COLO829 (cell line): ENCODE measurements around the gene MYO1C.
"Not testable (repeated sequence)": the region's sequence is repeated elsewhere in the genome, so short reads cannot be mapped to it uniquely, and the experiment has no call there.

Experiments
- DNase-seq: peaks from one replicate; pipeline ENCODE4 v3.0.0; 2012; ENCODE audit warnings: low spot score

Gene MYO1C

GRCh38 chr17:1509290-1509881 lies 16.9 kb upstream of the MYO1C start:
- no peak for DNase-seq

GRCh38 chr17:1508709-1509108 lies 16.2 kb upstream of the MYO1C start:
- not testable (repeated sequence) for DNase-seq

DNA sequence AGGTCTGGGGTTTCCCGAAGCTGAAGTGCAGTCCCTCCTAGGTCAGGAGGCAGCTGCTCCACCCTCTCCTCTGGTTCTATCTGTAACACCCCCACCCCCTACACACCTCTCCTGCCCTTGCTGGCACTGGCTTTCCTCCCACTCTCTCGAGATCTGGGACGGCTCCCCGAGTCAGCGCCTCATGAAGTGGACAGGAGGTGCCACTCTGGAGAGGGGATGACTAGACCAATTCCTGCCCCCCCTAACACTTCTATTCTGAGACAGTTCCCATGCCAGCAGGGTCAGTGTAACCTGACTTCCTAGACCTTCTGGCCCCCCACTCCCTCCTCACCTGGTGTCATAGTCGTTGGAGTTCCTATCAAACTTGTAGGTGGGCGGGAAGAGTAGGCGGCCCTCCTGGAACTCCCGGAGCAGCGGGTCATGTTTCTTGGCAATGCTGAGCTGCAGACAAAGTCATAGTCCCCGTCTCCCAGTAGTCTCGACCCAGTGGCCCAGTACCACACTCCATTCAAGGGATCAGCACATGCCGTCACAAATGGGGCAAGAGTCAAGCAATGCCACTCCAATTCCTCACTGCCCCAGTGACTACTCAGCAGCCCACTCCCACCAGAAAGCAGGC lies 14.3 kb upstream of the MYO1C start:
- no peak for DNase-seq

- no peak for DNase-seq
Measured at GRCh38 chr17:1505586-1505985, 13.1 kb upstream of the MYO1C start.

GRCh38 chr17:1504866-1505265 lies 12.4 kb upstream of the MYO1C start:
- DNase-seq: no peak

GRCh38 chr17:1503699-1504098 lies 11.2 kb upstream of the MYO1C start:
- DNase-seq: no peak

DNA sequence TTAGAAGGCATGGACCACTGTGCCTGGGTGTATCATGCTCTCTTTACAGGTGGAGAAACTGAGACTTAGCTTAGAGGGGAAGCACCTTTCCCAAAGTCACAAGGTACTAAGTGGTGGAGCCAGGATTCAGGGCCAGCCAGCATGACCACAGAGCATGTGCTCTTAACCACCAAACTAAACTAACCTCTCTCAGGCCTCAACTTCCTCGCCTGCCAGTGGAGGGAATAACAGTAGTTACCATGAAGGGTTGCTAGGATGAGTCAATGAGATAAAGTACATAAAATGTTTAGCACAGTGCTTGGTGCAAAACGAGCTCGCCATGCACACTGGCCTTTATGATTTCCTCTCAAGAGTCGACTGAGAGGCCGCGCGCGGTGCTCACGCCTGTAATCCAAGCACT lies 6.4 kb upstream of the MYO1C start:
- no peak for DNase-seq

- no peak for DNase-seq
Measured at GRCh38 chr17:1498233-1498632, 5.7 kb upstream of the MYO1C start.

- DNase-seq: no peak
Measured at GRCh38 chr17:1497831-1498230, 5.3 kb upstream of the MYO1C start.

DNA sequence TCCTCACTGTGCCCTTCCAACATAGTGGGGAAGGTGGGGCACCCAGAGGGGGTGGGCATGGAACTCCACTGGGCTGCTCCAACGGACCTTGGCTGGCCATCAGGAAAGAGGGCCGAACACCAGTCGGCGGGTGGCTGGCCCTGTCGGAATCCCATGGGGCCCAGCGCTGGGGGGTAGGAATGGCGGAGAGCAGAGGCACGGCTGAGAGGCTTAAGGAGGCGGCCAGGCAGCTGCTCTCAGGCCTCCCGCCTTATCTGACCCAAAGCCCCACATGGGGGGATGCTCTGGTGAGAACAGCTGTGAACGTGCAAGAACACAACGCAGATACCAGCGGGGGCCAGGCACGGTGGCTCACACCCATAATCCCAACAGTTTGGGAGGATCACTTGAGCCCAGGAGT lies 4.4 kb upstream of the MYO1C start:
- no peak for DNase-seq

- no peak for DNase-seq
Measured at GRCh38 chr17:1495265-1495989, 2.9 kb upstream of the MYO1C start.

DNA sequence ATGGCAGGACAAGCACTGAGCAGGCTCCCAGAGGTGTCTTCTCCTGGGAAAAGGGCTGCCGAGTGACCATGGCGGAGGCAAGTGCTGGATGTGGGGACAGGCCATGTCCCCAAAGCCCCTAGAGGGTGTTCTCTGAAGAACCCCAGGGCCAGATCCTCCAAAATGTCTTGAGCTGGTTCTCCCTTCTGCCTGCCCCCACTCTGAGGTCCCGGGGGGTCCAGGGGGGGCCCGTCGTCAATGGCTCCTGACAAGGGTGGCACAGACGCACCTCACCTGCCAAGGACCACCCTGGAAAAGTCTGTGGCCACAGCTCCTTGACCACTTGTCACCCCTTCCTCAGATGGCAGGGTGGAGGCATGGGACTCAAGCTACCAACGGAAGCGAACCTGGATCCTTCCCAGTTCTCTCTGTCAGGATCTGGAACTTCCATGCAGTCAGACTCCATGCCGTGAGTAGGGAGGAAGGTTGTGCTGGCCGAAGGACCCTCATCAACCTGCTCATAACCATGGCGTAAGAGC lies 2.3 kb upstream of the MYO1C start:
- DNase-seq: no peak

- DNase-seq: no peak
Measured at GRCh38 chr17:1494203-1494602, 1.7 kb upstream of the MYO1C start.

GRCh38 chr17:1493291-1493980 lies 950 bp upstream of the MYO1C start:
- no peak for DNase-seq

- DNase-seq: no peak
Measured at GRCh38 chr17:1491443-1492248, 840 bp downstream of the MYO1C start.

DNA sequence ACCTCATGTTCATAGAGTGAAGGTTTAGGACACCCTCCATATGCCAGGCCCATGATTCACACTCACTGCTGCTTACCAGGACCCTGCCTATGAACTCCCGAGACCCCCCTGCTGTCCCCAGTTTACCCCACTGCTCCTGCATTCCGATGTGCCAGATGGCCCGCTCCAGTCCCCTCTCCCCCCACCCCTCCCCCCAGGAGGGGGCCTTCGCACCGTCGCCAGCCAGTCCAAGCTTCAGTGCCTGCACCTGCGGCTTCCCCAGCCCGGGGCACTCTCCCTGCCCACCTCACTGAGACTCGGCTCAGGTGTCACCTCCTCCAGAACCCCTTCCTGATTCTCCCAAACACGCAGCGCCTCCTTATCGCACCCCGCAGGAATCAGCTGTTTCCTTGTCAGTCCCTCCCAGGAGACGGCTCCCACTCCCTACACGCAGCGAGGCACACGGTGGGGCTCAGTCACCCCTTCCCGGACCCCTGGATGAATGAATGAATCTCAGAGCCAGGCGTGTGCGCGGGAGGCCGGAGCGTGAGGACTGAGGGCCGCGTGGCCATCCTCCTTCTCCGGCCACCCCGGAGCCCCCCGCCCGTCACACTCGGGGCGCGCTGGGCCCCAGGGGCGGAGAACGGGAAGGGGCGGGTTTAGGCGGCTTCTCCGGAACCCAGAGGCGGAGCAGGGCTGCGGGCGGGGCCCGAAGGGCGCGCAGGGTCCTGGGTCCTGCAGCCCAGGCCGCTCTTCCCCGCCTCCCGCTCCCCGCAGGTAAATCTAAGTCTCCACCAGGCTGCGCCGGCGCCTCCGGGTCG lies 1.6 kb downstream of the MYO1C start:
- DNase-seq: no peak

- DNase-seq: no peak
Measured at GRCh38 chr17:1488826-1489270, 3.6 kb downstream of the MYO1C start.

DNA sequence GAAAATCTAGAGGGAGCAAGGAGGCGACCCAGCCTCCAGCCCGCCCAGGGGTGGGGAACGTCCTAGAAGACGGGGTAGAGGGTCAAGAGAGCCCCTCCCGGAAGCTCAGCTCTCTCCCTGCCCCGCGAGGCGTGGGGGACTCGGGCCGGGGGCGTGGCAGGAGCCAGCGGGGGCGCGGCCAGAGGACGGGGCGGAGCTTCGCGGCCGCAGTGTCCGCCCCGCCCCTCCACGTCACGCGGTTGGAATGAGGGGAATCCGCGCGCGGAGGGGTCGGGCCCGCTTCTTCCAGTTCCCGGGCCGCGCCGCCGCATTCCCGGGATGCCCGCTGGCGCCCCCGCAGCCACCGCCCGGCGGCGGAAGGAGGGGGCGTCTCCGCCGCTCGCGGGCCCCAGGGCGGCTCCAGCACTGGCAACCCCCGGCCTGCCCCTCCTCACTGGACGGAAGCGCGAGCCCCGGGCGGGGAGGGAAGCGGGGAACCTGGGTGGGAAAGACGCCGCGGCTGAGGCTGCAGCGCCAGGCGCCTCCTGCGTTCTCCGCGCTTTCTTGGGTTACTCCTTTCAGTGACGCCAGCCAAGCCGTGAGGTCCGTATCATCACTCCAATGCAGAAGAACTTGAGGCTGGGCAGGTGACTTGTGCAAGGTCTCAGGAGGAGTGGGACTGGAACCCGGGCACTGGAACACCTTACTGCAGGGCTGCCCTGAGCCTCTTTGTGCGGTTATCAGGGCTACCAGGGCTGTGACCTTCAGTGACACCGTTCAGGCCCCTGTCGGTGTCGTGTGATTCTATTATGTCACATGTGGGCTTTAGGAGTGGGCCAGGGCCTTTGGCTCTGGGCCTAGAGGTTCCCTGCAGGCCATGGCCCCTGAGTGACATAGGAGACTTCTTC lies 4.3 kb downstream of the MYO1C start:
- DNase-seq: peak; percentile 63

- no peak for DNase-seq
Measured at GRCh38 chr17:1486802-1487695, 5.4 kb downstream of the MYO1C start.
